PC-9 (cell line): ENCODE measurements around the gene MTMR8. TPM values are rescaled to one million over a fixed set of nuclear protein-coding genes. Genes with fewer than 3 reads are reported as not detected.
"Not testable (repeated sequence)": the region's sequence is repeated elsewhere in the genome, so short reads cannot be mapped to it uniquely, and the experiment has no call there.

Experiments
- BruUV-seq: library from RNA; stranded (reverse); fragments of 400-500 nt; replicated peaks from 2 replicates; lab custom pipeline; 2021; lab: Mats Ljungman, UMichigan
- CTCF ChIA-PET: fragments of 300-600 bp; sonication (Branson Sonifier 250); formaldehyde crosslinking; loops from one replicate; lab custom pipeline; 2022; ENCODE audit warnings: antibody characterized with exemption; lab: Charles Lee
- POLR2A ChIA-PET: fragments of 300-600 bp; sonication (Branson Sonifier 250); formaldehyde crosslinking; loops from one replicate; lab custom pipeline; 2022; ENCODE audit warnings: antibody characterized with exemption; ENCODE audit not compliant: unreplicated experiment; lab: Charles Lee
- DNase-seq, 2 experiments: peaks; one replicate each; pipeline versions ENCODE4 v3.0.0 to v3.0.0-alpha.2; 2015 to 2022; ENCODE audit warnings: mixed read lengths in 1 of 2
- H2AFZ ChIP-seq: fragments of 200-600 bp; sonication (generic); 2 replicates; pipeline ENCODE4 v1.8.1; 2017; ENCODE audit warnings: antibody characterized with exemption
- H3F3A ChIP-seq: fragments of 200-600 bp; sonication (generic); 2 replicates; pipeline ENCODE4 v1.8.1; 2017; ENCODE audit warnings: antibody characterized with exemption, mild to moderate bottlenecking, low read depth; ENCODE audit not compliant: insufficient read depth
- H3K27ac ChIP-seq: fragments of 200-600 bp; sonication (generic); 2 replicates; pipeline ENCODE4 v1.6.1; 2016; ENCODE audit warnings: mixed run types
- H3K27me3 ChIP-seq: fragments of 200-600 bp; sonication (generic); 2 replicates; pipeline ENCODE4 v1.6.1; 2016; ENCODE audit warnings: low read depth, mixed run types; ENCODE audit not compliant: insufficient read depth
- H3K36me3 ChIP-seq: fragments of 200-600 bp; sonication (generic); 2 replicates; pipeline ENCODE4 v1.6.1; 2016; ENCODE audit warnings: low read depth, mixed run types
- H3K4me1 ChIP-seq: fragments of 200-600 bp; sonication (generic); replicated peaks from 2 replicates; pipeline ENCODE4 v1.6.1; 2016; ENCODE audit warnings: mixed run types; ENCODE audit not compliant: insufficient read depth
- H3K4me2 ChIP-seq: fragments of 200-600 bp; sonication (generic); 2 replicates; pipeline ENCODE4 v1.6.1; 2017; ENCODE audit warnings: mixed run types
- H3K4me3 ChIP-seq: fragments of 200-600 bp; sonication (generic); 2 replicates; pipeline ENCODE4 v1.6.1; 2016; ENCODE audit warnings: mixed run types
- H3K79me2 ChIP-seq: fragments of 200-600 bp; sonication (generic); 2 replicates; pipeline ENCODE4 v1.6.1; 2017; ENCODE audit warnings: low read depth, mixed run types
- H3K9me2 ChIP-seq: fragments of 200-600 bp; sonication (generic); 2 replicates; pipeline ENCODE4 v1.8.1; 2017; ENCODE audit warnings: mild to moderate bottlenecking; ENCODE audit not compliant: insufficient read depth
- H3K9me3 ChIP-seq: fragments of 200-600 bp; sonication (generic); 2 replicates; pipeline ENCODE4 v1.8.1; 2016; ENCODE audit warnings: low read depth; ENCODE audit not compliant: insufficient read depth
- H4K20me1 ChIP-seq: fragments of 200-600 bp; sonication (generic); 2 replicates; pipeline ENCODE4 v1.8.1; 2017; ENCODE audit not compliant: insufficient read depth
- CTCF ChIP-seq: fragments of 200-600 bp; sonication (generic); conservative IDR thresholded peaks from 2 replicates; pipeline ENCODE4 v1.6.1; 2017; ENCODE audit warnings: mixed run types, antibody characterized with exemption, mild to moderate bottlenecking, moderate library complexity
- EZH2 ChIP-seq: fragments of 200-600 bp; sonication (generic); IDR thresholded peaks from 2 replicates; pipeline ENCODE4 v1.8.0; 2017; ENCODE audit warnings: antibody characterized with exemption, low read depth
- intact Hi-C: fragments of 100-400 bp; cut with micrococcal nuclease; formaldehyde crosslinking; loops from one replicate; pipeline ENCODE4 v1.10.0; 2022; ENCODE audit not compliant: unreplicated experiment
- total RNA-seq: library from RNA; stranded (reverse); gene quantifications from 2 replicates; pipeline ENCODE4 v1.2.3, GENCODE V29; 2021

MTMR8 gene
- total RNA-seq, 1 experiment from 2014 or later = 1.9 TPM

GRCh38 chrX:64394059-64394873, 986 bp downstream of the MTMR8 start:
- Histone ChIP-seq H3F3A (no peaks in the 10 kb centered on the region), H2AFZ (peak overlapping the region; percentile 87), H4K20me1 (no peaks in the 10 kb centered on the region), H3K27me3 (no peaks in the 10 kb centered on the region), H3K27ac (no peak overlapping the region), H3K4me2 (peak overlapping the region; percentile 74), H3K79me2 (no peaks in the 10 kb centered on the region), H3K4me3 (peak overlapping the region; percentile 58; the same call in 1 of the 2 replicates), H3K9me2 (no peaks in the 10 kb centered on the region), H3K4me1 (no peaks in the 10 kb centered on the region), H3K9me3 (no peaks in the 10 kb centered on the region), H3K36me3 (no peaks in the 10 kb centered on the region)
- CTCF ChIA-PET = no interaction called here
- TF ChIP-seq CTCF (no peak), EZH2 (no peak)
- no peak for DNase-seq
- no TSS peak for BruUV-seq
- intact Hi-C loops = no loop called here
- POLR2A ChIA-PET = no interaction called here

- Histone ChIP-seq H3K9me2 (no peaks in the 10 kb centered on the region), H3K27me3 (no peaks in the 10 kb centered on the region), H3F3A (no peaks in the 10 kb centered on the region), H3K36me3 (no peaks in the 10 kb centered on the region), H3K4me1 (no peaks in the 10 kb centered on the region), H3K9me3 (no peaks in the 10 kb centered on the region), H3K4me3 (no peak overlapping the region), H2AFZ (no peak overlapping the region), H3K4me2 (no peak overlapping the region), H4K20me1 (no peaks in the 10 kb centered on the region), H3K27ac (no peak overlapping the region), H3K79me2 (no peaks in the 10 kb centered on the region)
- no TSS peak for BruUV-seq
- no peak for TF ChIP-seq CTCF
- no peak for TF ChIP-seq EZH2
- ChIA-PET CTCF (no interaction called here), POLR2A (no interaction called here)
- no peak for DNase-seq
- intact Hi-C loops = no loop called here
These were observed 5.8 kb downstream of the MTMR8 start for GRCh38 chrX:64389489-64389888.

GRCh38 chrX:64380789-64381188, 14.5 kb downstream of the MTMR8 start:
- H3K9me2 ChIP-seq, H3F3A ChIP-seq, intact Hi-C loops, DNase-seq, H3K79me2 ChIP-seq, BruUV-seq, H2AFZ ChIP-seq, H3K4me1 ChIP-seq, POLR2A ChIA-PET, H3K36me3 ChIP-seq, H3K9me3 ChIP-seq, H3K4me3 ChIP-seq, H3K27me3 ChIP-seq, H3K27ac ChIP-seq, CTCF ChIA-PET, H3K4me2 ChIP-seq, H4K20me1 ChIP-seq: not testable (repeated sequence)
